ENCODE measurements around the gene ORM1. TPM values are rescaled to one million over a fixed set of nuclear protein-coding genes. Genes with fewer than 3 reads are reported as not detected.

The ORM1 gene
- total RNA-seq, 1 experiment from 2014 or later, result 4.4 TPM

DNA sequence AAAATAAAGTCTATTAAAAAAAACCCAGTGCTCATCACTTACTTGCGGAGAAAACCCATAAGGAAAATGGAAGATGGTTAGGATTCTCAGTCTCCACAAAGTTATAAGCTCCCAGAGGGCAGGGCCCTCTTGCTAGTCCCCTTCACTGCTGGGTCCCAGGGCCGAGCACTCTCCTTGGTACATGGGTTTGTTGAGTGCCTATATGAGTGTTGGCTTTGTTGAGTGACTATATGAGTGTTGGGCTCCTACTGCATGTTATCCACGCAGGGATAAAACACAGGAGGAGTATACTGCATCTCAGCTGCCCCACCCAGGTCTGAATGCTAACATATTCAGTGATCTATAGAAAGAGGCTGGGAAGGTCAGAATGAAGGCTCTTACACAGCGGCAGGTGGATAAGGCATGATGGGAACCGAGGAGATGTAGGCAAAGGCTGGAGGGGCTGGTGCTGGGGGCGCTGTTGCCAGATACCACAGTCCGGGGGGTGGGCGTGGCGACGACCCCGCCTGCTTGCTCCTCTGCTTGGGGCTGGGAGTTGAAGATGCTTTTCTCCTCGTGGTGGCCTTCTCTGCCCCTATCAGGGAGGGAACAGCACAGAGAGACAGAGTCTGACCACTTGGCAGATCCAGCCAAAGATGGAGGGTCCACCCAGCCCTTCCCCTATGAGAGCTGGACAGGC lies 18.4 kb downstream of the ORM1 start:
- no peak overlapping the region for H3K56ac ChIP-seq (ENCODE audit: insufficient read length, low read depth, low read length)
- H3K79me2 ChIP-seq (ENCODE audit: insufficient read depth, low read length), result no peaks in the 10 kb centered on the region
- H3K9ac ChIP-seq (ENCODE audit: extremely low read depth, insufficient read length, low read length), result no peak overlapping the region
- no peaks in the 10 kb centered on the region for H3K4me1 ChIP-seq (ENCODE audit: insufficient read depth, low read length)
- H3T11ph ChIP-seq (ENCODE audit: low read length), result no peak overlapping the region
- H2BK15ac ChIP-seq (ENCODE audit: low read depth, low read length), result no peak overlapping the region
- no peak overlapping the region for H3K4ac ChIP-seq (ENCODE audit: low read depth, low read length)
- no peaks in the 10 kb centered on the region for H3K23me2 ChIP-seq (ENCODE audit: insufficient read length, low read depth, low read length, poor library complexity, severe bottlenecking)
- H3K27me3 ChIP-seq (ENCODE audit: insufficient read depth, low read length), result no peaks in the 10 kb centered on the region
- H3K14ac ChIP-seq (ENCODE audit: insufficient read depth, low read length), result no peak overlapping the region
- H4K8ac ChIP-seq (replicated peaks; ENCODE audit: insufficient read length, low read depth, low read length), result no peak overlapping the region
- Mint-ChIP-seq H3K4me1 (no peaks in the 10 kb centered on the region), H3K36me3 (ENCODE audit: insufficient read depth in 1 of 3, low read depth in 3 of 3) (peaks cover 42 to 83% (median 67%) of the 10 kb centered on the region in 3 experiments), H3K27ac (no peak overlapping the region), H3K27me3 (ENCODE audit: low read depth) (no peaks in the 10 kb centered on the region; the same call in 1 of the 2 replicates), H3K4me3 (no peak overlapping the region), H3K9me3 (no peaks in the 10 kb centered on the region)
- no peak overlapping the region for H2BK20ac ChIP-seq (ENCODE audit: low read depth, low read length, poor library complexity, severe bottlenecking)
- H2AK5ac ChIP-seq (ENCODE audit: insufficient read length, low read length), result no peak overlapping the region
- no peaks in the 10 kb centered on the region for H3K9me3 ChIP-seq (ENCODE audit: control insufficient read depth, low read depth, low read length)
- no CpG with 5 or more reads among the region's 12 CpGs for WGBS (ENCODE audit: extremely low coverage, insufficient read length, low lambda C conversion rate)
- no peaks in the 10 kb centered on the region for H4K20me1 ChIP-seq (ENCODE audit: control insufficient read depth, insufficient read depth, insufficient read length)
- no peak overlapping the region for H2AFZ ChIP-seq (ENCODE audit: low read length)
- no peak overlapping the region for H3K18ac ChIP-seq (ENCODE audit: insufficient read length, low read depth, low read length)
- H3K27ac ChIP-seq (ENCODE audit: insufficient read length, low read depth, low read length), result no peak overlapping the region
- H2BK120ac ChIP-seq (ENCODE audit: low read depth, low read length, poor library complexity, severe bottlenecking), result no peak overlapping the region
- DNase-seq, result no peak
- no peak overlapping the region for H4K5ac ChIP-seq (ENCODE audit: insufficient read length, low read depth, low read length)
- no peak overlapping the region for H4K91ac ChIP-seq (ENCODE audit: insufficient read length, low read depth, low read length)
- no peak overlapping the region for H2BK12ac ChIP-seq (ENCODE audit: insufficient read length, low read depth, low read length)
- H3K4me2 ChIP-seq (ENCODE audit: insufficient read depth, insufficient read length, low read length), result no peak overlapping the region
- H3K79me1 ChIP-seq (ENCODE audit: insufficient read depth, low read depth, low read length, poor library complexity, severe bottlenecking), result no peaks in the 10 kb centered on the region
- H3K23ac ChIP-seq (ENCODE audit: insufficient read length, low read depth, low read length), result no peak overlapping the region
- TF ChIP-seq, protein P1, sequence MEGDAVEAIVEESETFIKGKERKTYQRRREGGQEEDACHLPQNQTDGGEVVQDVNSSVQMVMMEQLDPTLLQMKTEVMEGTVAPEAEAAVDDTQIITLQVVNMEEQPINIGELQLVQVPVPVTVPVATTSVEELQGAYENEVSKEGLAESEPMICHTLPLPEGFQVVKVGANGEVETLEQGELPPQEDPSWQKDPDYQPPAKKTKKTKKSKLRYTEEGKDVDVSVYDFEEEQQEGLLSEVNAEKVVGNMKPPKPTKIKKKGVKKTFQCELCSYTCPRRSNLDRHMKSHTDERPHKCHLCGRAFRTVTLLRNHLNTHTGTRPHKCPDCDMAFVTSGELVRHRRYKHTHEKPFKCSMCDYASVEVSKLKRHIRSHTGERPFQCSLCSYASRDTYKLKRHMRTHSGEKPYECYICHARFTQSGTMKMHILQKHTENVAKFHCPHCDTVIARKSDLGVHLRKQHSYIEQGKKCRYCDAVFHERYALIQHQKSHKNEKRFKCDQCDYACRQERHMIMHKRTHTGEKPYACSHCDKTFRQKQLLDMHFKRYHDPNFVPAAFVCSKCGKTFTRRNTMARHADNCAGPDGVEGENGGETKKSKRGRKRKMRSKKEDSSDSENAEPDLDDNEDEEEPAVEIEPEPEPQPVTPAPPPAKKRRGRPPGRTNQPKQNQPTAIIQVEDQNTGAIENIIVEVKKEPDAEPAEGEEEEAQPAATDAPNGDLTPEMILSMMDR (conservative IDR thresholded peaks at IDR 0.05), result no peak
- no peak overlapping the region for H2BK5ac ChIP-seq (ENCODE audit: insufficient read length, low read length)
